H1 (cell line): Measurements from ENCODE around the gene ASCL2. TPM values are rescaled to one million over a fixed set of nuclear protein-coding genes. Genes with fewer than 3 reads are reported as not detected.

Source experiments
- CTCF ChIA-PET: fragments of 300-600 bp; sonication (Branson Sonifier 250); formaldehyde crosslinking; loops from one replicate; lab custom pipeline; 2021; ENCODE audit not compliant: partially characterized antibody; lab: Charles Lee
- POLR2A ChIA-PET: fragments of 300-600 bp; sonication (Branson Sonifier 250); formaldehyde crosslinking; loops from one replicate; lab custom pipeline; 2021; ENCODE audit warnings: inconsistent platforms; ENCODE audit not compliant: partially characterized antibody; lab: Charles Lee
- DNase-seq, 2 experiments: peaks; one replicate each; pipeline versions ENCODE4 v3.0.0 to v3.0.0-alpha.2; 2010 to 2022; ENCODE audit warnings: low spot score in 2 of 2, low read depth in 1 of 2, mixed read lengths in 1 of 2
- FAIRE-seq: peaks from 2 replicates; lab custom pipeline; 2011; peaks lifted over from hg19 to GRCh38; lab: Jason Lieb, UNC
- H2AFZ ChIP-seq: 2 replicates; pipeline ENCODE4 v1.8.1; 2012; ENCODE audit warnings: low read length, inconsistent platforms
- H2AK5ac ChIP-seq: 2 replicates; pipeline ENCODE4 v1.6.1; 2013; ENCODE audit warnings: low read depth, low read length
- H2BK120ac ChIP-seq: replicated peaks from 2 replicates; pipeline ENCODE3; 2013; ENCODE audit warnings: low read depth, low read length, inconsistent platforms
- H2BK12ac ChIP-seq: 2 replicates; pipeline ENCODE4 v1.6.1; 2013; ENCODE audit warnings: low read depth, low read length
- H2BK15ac ChIP-seq: 2 replicates; pipeline ENCODE4 v1.6.1; 2013; ENCODE audit warnings: low read length
- H2BK20ac ChIP-seq: 2 replicates; pipeline ENCODE4 v1.6.1; 2013; ENCODE audit warnings: low read length
- H2BK5ac ChIP-seq: 2 replicates; pipeline ENCODE4 v1.6.1; 2013; ENCODE audit warnings: low read depth, low read length
- H3K14ac ChIP-seq: 2 replicates; pipeline ENCODE4 v1.6.1; 2013; ENCODE audit warnings: inconsistent platforms; ENCODE audit not compliant: insufficient read length
- H3K18ac ChIP-seq: 2 replicates; pipeline ENCODE4 v1.6.1; 2013; ENCODE audit warnings: low read length; ENCODE audit errors: extremely low read depth
- H3K23ac ChIP-seq: 2 replicates; pipeline ENCODE4 v1.6.1; 2013; ENCODE audit warnings: inconsistent platforms; ENCODE audit not compliant: insufficient read length
- H3K23me2 ChIP-seq: 2 replicates; pipeline ENCODE4 v1.6.1; 2013; ENCODE audit warnings: low read depth, low read length
- H3K27ac ChIP-seq: 2 replicates; pipeline ENCODE4 v1.6.1; 2011; ENCODE audit warnings: low read depth, low read length, inconsistent platforms
- H3K27me3 ChIP-seq, 4 experiments: replicated peaks in 1 of 4; 1 replicate in 1 of 4; 2 replicates in 3 of 4; pipeline versions ENCODE4 v1.6.1 to v1.8.1; 2011 to 2013; ENCODE audit warnings: low read length in 3 of 4, mild to moderate bottlenecking in 3 of 4, inconsistent platforms in 2 of 4, mixed read lengths in 2 of 4, moderate library complexity in 1 of 4; ENCODE audit not compliant: control insufficient read depth in 3 of 4, insufficient read depth in 3 of 4; ENCODE audit errors: extremely low read depth in 1 of 4
- H3K36me3 ChIP-seq, 4 experiments: 2 replicates each; pipeline versions ENCODE4 v1.6.1 to v1.8.1; 2011 to 2013; ENCODE audit warnings: mild to moderate bottlenecking in 4 of 4, low read length in 3 of 4, moderate library complexity in 2 of 4, control low read depth in 1 of 4, inconsistent platforms in 1 of 4; ENCODE audit not compliant: insufficient read depth in 4 of 4, control insufficient read depth in 2 of 4
- H3K4ac ChIP-seq: replicated peaks from 2 replicates; pipeline ENCODE3; 2013; ENCODE audit warnings: low read length, low read depth, mixed read lengths, inconsistent platforms; ENCODE audit not compliant: insufficient read length
- H3K4me1 ChIP-seq, 4 experiments: replicated peaks in 1 of 4; 1 replicate in 1 of 4; 2 replicates in 3 of 4; pipeline versions ENCODE4 v1.6.1 to v1.8.1; 2011 to 2013; ENCODE audit warnings: low read length in 3 of 4, inconsistent platforms in 2 of 4, mixed read lengths in 1 of 4; ENCODE audit not compliant: insufficient read depth in 4 of 4, control insufficient read depth in 3 of 4
- H3K4me2 ChIP-seq, 2 experiments: 2 replicates each; pipeline versions ENCODE4 v1.6.1 to v1.8.1; 2011 to 2013; ENCODE audit warnings: low read depth in 2 of 2, low read length in 2 of 2, control low read depth in 1 of 2, inconsistent platforms in 1 of 2, mild to moderate bottlenecking in 1 of 2; ENCODE audit not compliant: insufficient read depth in 1 of 2
- H3K4me3 ChIP-seq, 4 experiments: fragments of 200-600, 300-600 bp in 1 of 4; sonication (generic), shearing (Covaris generic), sonication (Bioruptor Twin) in 1 of 4; 2 replicates each; pipeline versions ENCODE4 v1.5.1 to v1.8.1; 2011 to 2016; ENCODE audit warnings: low read length in 4 of 4, low read depth in 3 of 4, control low read depth in 2 of 4, inconsistent platforms in 2 of 4, mild to moderate bottlenecking in 2 of 4, mixed read lengths in 1 of 4, moderate library complexity in 1 of 4; ENCODE audit not compliant: insufficient read depth in 2 of 4; ENCODE audit errors: extremely low read depth in 1 of 4
- H3K56ac ChIP-seq: replicated peaks from 2 replicates; pipeline ENCODE3; 2013; ENCODE audit warnings: low read depth, mild to moderate bottlenecking, mixed read lengths, low read length, inconsistent platforms; ENCODE audit not compliant: insufficient read length
- H3K79me1 ChIP-seq: 2 replicates; pipeline ENCODE4 v1.6.1; 2013; ENCODE audit warnings: low read depth, low read length, control low read depth
- H3K79me2 ChIP-seq, 2 experiments: 2 replicates each; pipeline versions ENCODE4 v1.6.1 to v1.8.1; 2012 to 2013; ENCODE audit warnings: low read length in 2 of 2, mild to moderate bottlenecking in 2 of 2, inconsistent platforms in 1 of 2; ENCODE audit not compliant: insufficient read depth in 2 of 2, control insufficient read depth in 1 of 2
- H3K9ac ChIP-seq, 4 experiments: replicated peaks in 1 of 4; 1 replicate in 1 of 4; 2 replicates in 3 of 4; pipeline versions ENCODE4 v1.6.1 to v1.8.1; 2011 to 2013; ENCODE audit warnings: low read depth in 3 of 4, low read length in 3 of 4, control low read depth in 2 of 4, mild to moderate bottlenecking in 2 of 4, moderate library complexity in 2 of 4, inconsistent platforms in 1 of 4; ENCODE audit errors: extremely low read depth in 1 of 4
- H3K9me3 ChIP-seq, 2 experiments: 2 replicates each; pipeline versions ENCODE4 v1.6.1 to v1.8.1; 2012 to 2013; ENCODE audit warnings: mild to moderate bottlenecking in 2 of 2, moderate library complexity in 2 of 2, control low read depth in 1 of 2, inconsistent platforms in 1 of 2, low read depth in 1 of 2, low read length in 1 of 2, mixed read lengths in 1 of 2; ENCODE audit not compliant: insufficient read depth in 2 of 2
- H4K20me1 ChIP-seq, 2 experiments: replicated peaks in 1 of 2; 2 replicates each; pipeline versions ENCODE3 to v1.8.1; 2011 to 2013; ENCODE audit warnings: inconsistent platforms in 2 of 2, low read length in 2 of 2, mild to moderate bottlenecking in 1 of 2; ENCODE audit not compliant: insufficient read depth in 2 of 2, control insufficient read depth in 1 of 2
- H4K5ac ChIP-seq: 2 replicates; pipeline ENCODE4 v1.6.1; 2013; ENCODE audit warnings: low read length, low read depth, mixed read lengths, inconsistent platforms; ENCODE audit not compliant: insufficient read length
- H4K8ac ChIP-seq: 2 replicates; pipeline ENCODE4 v1.8.0; 2013; ENCODE audit warnings: mild to moderate bottlenecking, moderate library complexity, low read length, inconsistent platforms; ENCODE audit not compliant: insufficient read depth; ENCODE audit errors: extremely low read depth
- H4K91ac ChIP-seq: replicated peaks from 2 replicates; pipeline ENCODE3; 2013; ENCODE audit warnings: low read length, mixed read lengths, inconsistent platforms; ENCODE audit not compliant: insufficient read length
- BACH1 ChIP-seq: IDR thresholded peaks from 2 replicates; pipeline ENCODE4 v1.6.1; 2012; ENCODE audit warnings: low read length, improper control_type of control experiment
- CTCF ChIP-seq, 3 experiments: IDR thresholded peaks; 1 replicate in 2 of 3; 2 replicates in 1 of 3; pipeline versions ENCODE4 v1.5.1 to v1.6.1; 2011; ENCODE audit warnings: low read length in 3 of 3, mild to moderate bottlenecking in 3 of 3, inconsistent platforms in 2 of 3, low read depth in 1 of 3, moderate library complexity in 1 of 3; ENCODE audit not compliant: insufficient read depth in 1 of 3; ENCODE audit errors: control extremely low read depth in 1 of 3
- EP300 ChIP-seq, 2 experiments: IDR thresholded peaks; 1 replicate in 1 of 2; 2 replicates in 1 of 2; pipeline ENCODE4 v1.6.1; 2011 to 2012; ENCODE audit warnings: low read depth in 2 of 2, low read length in 2 of 2, mild to moderate bottlenecking in 2 of 2, borderline replicate concordance in 1 of 2, inconsistent platforms in 1 of 2, moderate library complexity in 1 of 2
- EZH2 ChIP-seq: fragments of 200-600 bp; sonication (generic); IDR thresholded peaks from 2 replicates; pipeline ENCODE4 v1.7.1; 2012; ENCODE audit warnings: low read depth, mild to moderate bottlenecking, moderate library complexity, low read length, inconsistent platforms; ENCODE audit not compliant: severe bottlenecking
- HDAC2 ChIP-seq, 2 experiments: fragments of 300-600 bp in 1 of 2; sonication (generic) in 1 of 2; IDR thresholded peaks; 2 replicates each; pipeline ENCODE4 v1.6.1; 2011 to 2012; ENCODE audit warnings: low read depth in 2 of 2, low read length in 2 of 2, mild to moderate bottlenecking in 2 of 2, moderate library complexity in 2 of 2, borderline replicate concordance in 1 of 2, inconsistent platforms in 1 of 2
- SP1 ChIP-seq: IDR thresholded peaks from 2 replicates; pipeline ENCODE4 v1.6.1; 2011; ENCODE audit warnings: low read depth, low read length
- SP4 ChIP-seq: IDR thresholded peaks from 2 replicates; pipeline ENCODE4 v1.6.1; 2012; ENCODE audit warnings: low read length, inconsistent platforms
- TAF7 ChIP-seq: optimal IDR thresholded peaks from 2 replicates; pipeline ENCODE3; 2011; ENCODE audit warnings: low read depth, mild to moderate bottlenecking, inconsistent platforms, low read length, moderate library complexity, borderline replicate concordance
- WGBS, 2 experiments: shearing (Covaris generic) in 1 of 2; methylation state at CpG; one replicate each; pipeline versions ENCODE4 v1.1.6 to v1.1.7; 2013 to 2015; ENCODE audit warnings: low lambda C conversion rate in 2 of 2, mixed read lengths in 2 of 2, inconsistent platforms in 1 of 2, low coverage in 1 of 2, missing lambda C conversion rate in 1 of 2; ENCODE audit not compliant: insufficient replicate concordance in 2 of 2, insufficient coverage in 1 of 2, insufficient read length in 1 of 2; ENCODE audit errors: extremely low coverage in 1 of 2, missing lambda C conversion rate in 1 of 2; 5-methylcytosine and 5-hydroxymethylcytosine counted together
- polyA plus RNA-seq, 7 experiments: library from polyadenylated mRNA; depleted of rRNA in 3 of 7; stranded (reverse) in 5 of 7; unstranded in 2 of 7; fragments of >200 nt in 5 of 7; fragments of 200-250 nt in 2 of 7; gene quantifications; 1 replicate in 5 of 7; 2 replicates in 1 of 7; 4 replicates in 1 of 7; pipeline versions ENCODE4 v1.2.1 to v1.2.3, GENCODE V29; 2011 to 2013; ENCODE audit warnings: missing spikeins in 2 of 7, mixed read lengths in 2 of 7
- total RNA-seq: library from RNA; stranded (reverse); fragmentation: NEBNext Ultra II Directional; extraction: Animal tissue kit (Norgen Biotek cat#: 25700); gene quantifications from 2 replicates; pipeline ENCODE4 v1.2.1, GENCODE V29; 2021

The ASCL2 gene
- total and polyA plus RNA-seq, 2 of the 8 experiments (the other 6 are each of a cell fraction or from before 2014, with no cell fraction given), result 0.51 to 0.56 TPM

DNA sequence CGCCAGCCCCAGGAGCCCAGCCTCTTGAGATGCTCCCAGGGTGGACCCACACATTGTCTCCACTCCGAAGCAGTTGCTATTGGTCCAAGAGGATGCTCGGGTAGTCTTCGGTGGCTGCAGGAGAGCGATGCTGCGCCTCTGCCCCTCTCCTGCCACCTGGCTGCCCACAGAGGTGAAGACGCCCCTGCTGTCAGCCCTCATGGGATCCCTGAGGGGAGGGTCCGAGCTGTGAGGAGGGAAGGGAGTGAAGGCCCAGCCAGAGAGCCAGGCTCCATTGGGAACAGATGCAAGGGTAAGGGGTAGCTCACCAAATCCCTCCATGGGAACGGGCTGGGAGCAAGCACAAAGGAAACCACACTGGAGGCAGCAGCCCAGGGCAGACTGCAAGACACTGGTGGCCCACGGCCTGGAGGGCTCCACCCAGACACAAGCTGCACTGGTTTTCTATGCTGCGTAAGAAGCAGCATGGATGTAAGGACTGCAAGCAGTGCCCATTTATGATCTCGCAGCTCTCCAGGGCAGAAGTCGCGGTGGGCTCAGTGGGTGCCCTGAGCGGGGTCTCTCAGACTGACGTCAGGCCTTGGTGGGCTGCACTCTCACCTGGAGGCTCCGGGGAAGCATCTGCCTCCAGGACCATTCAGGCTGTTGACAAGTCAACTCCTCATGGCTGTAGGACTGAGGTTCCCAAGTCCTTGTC, 47.1 kb upstream of the ASCL2 start:
- 84% methylated on average over 17 of the region's 17 CpGs; no CpG with 5 or more reads in 1 of the 2 experiments for WGBS, 2 experiments
- ChIA-PET CTCF (interaction anchor here (1.0 to 3.8 kb wide), 11 partner anchors 9 to 148 kb away, joined by 3 to 34 read pairs (median 5); no protein-coding TSS in a partner anchor), POLR2A (interaction anchor here (0.6 to 1.1 kb wide), 3 partner anchors 60 to 174 kb away, joined by 3 to 5 read pairs (median 3); no protein-coding TSS in a partner anchor)
- Histone ChIP-seq H3K23ac (no peak overlapping the region), H3K9me3 (no peaks in the 10 kb centered on the region; a peak in 1 of 4 replicates), H3K4me3 (no peak overlapping the region), H3K79me2 (no peaks in the 10 kb centered on the region), H2BK20ac (no peak overlapping the region), H3K56ac (no peak overlapping the region), H2BK120ac (no peak overlapping the region), H3K23me2 (no peaks in the 10 kb centered on the region), H3K4me1 (no peaks in the 10 kb centered on the region), H2BK12ac (no peak overlapping the region), H3K27me3 (peaks cover 0 to 2% (median 0%) of the 10 kb centered on the region in 4 experiments; a peak in 1 of 7 replicates), H4K20me1 (no peaks in the 10 kb centered on the region), H3K9ac (no peak overlapping the region), H3K4ac (no peak overlapping the region), H4K8ac (no peak overlapping the region), H3K36me3 (no peaks in the 10 kb centered on the region), H4K5ac (no peak overlapping the region), H3K27ac (no peak overlapping the region), H3K14ac (no peak overlapping the region), H3K4me2 (no peak overlapping the region), H2AFZ (no peak overlapping the region), H3K18ac (no peak overlapping the region), H4K91ac (no peak overlapping the region), H2BK15ac (no peak overlapping the region), H2AK5ac (no peak overlapping the region), H3K79me1 (no peaks in the 10 kb centered on the region), H2BK5ac (no peak overlapping the region)
- DNase-seq (no peak), FAIRE-seq (no peak)
- no peak for TF ChIP-seq TAF7
- no peak for TF ChIP-seq HDAC2 (IDR thresholded peaks at IDR 0.05; ENCODE audit: borderline replicate concordance in 1 of 2, low read depth in 2 of 2, low read length in 2 of 2)
- peak in 2 of 3 experiments; percentile 3 to 20; a peak in 2 of 4 replicates for TF ChIP-seq CTCF (IDR thresholded peaks at IDR 0.05; ENCODE audit: control extremely low read depth in 1 of 3, insufficient read depth in 1 of 3, low read depth in 1 of 3, low read length in 3 of 3)
- TF ChIP-seq SP4, result no peak
- no peak for TF ChIP-seq SP1
- no peak for TF ChIP-seq BACH1
- TF ChIP-seq EP300 (IDR thresholded peaks at IDR 0.05; ENCODE audit: borderline replicate concordance in 1 of 2, low read depth in 2 of 2, low read length in 2 of 2), result no peak
- no peak for TF ChIP-seq EZH2
